AG04449 (cell line): ENCODE results near the gene FCAMR.

Experiments used
- CTCF ChIA-PET: fragments of 350-600 bp; formaldehyde crosslinking; extraction: SDS; loops from one replicate; lab custom pipeline; 2021; ENCODE audit warnings: antibody characterized with exemption; lab: Yijun Ruan, JAX
- POLR2A ChIA-PET: fragments of 400-600, 350-600 bp; formaldehyde crosslinking; extraction: SDS; loops from one replicate; lab custom pipeline; 2020; ENCODE audit warnings: antibody characterized with exemption, inconsistent platforms; lab: Yijun Ruan, JAX
- DNase-seq: peaks from one replicate; pipeline ENCODE4 v3.0.0-alpha.2; 2010; ENCODE audit warnings: low read depth, low spot score
- H3K4me3 ChIP-seq: 2 replicates; pipeline ENCODE4 v1.5.1; 2011; ENCODE audit warnings: low read depth, mild to moderate bottlenecking, control low read depth, low read length
- CTCF ChIP-seq: IDR thresholded peaks from one replicate; pipeline ENCODE4 v1.5.1; 2011; ENCODE audit warnings: mild to moderate bottlenecking, moderate library complexity, low read length, control low read depth, inconsistent platforms; ENCODE audit not compliant: insufficient read depth; ENCODE audit errors: missing control alignments

Gene FCAMR

GRCh38 chr1:206974140-206974539 is 3.9 kb upstream of the FCAMR start:
- no peak for DNase-seq
- ChIA-PET POLR2A (no interaction called here), CTCF (interaction anchor here (1.0 to 3.0 kb wide), 4 partner anchors 9 to 248 kb away, joined by 3 to 30 read pairs (median 6); no protein-coding TSS in a partner anchor)
- no peak for TF ChIP-seq CTCF
- H3K4me3 ChIP-seq = no peak overlapping the region

- no peak overlapping the region for H3K4me3 ChIP-seq
- TF ChIP-seq CTCF = no peak
- no peak for DNase-seq
- ChIA-PET POLR2A (no interaction called here), CTCF (interaction anchor here (1.0 to 3.0 kb wide), 9 partner anchors 10 to 246 kb away, joined by 3 to 30 read pairs (median 3); no protein-coding TSS in a partner anchor)
Measured at GRCh38 chr1:206972728-206973127, 2.5 kb upstream of the FCAMR start.

GRCh38 chr1:206971029-206971655 is 882 bp upstream of the FCAMR start:
- CTCF ChIA-PET = interaction anchor here (0.7 to 4.5 kb wide), 5 partner anchors 10 to 79 kb away, joined by 3 to 49 read pairs (median 4); no protein-coding TSS in a partner anchor
- POLR2A ChIA-PET = no interaction called here
- no peak overlapping the region for H3K4me3 ChIP-seq
- no peak for TF ChIP-seq CTCF
- DNase-seq = no peak

- CTCF ChIA-PET = interaction anchor here (4.5 kb wide), 1 partner anchor 12 kb away, joined by 49 read pairs; no protein-coding TSS in a partner anchor
- TF ChIP-seq CTCF = no peak
- no peak for DNase-seq
- H3K4me3 ChIP-seq = no peak overlapping the region
- POLR2A ChIA-PET = no interaction called here
Measured at GRCh38 chr1:206969090-206969489, 1.2 kb downstream of the FCAMR start.

GRCh38 chr1:206967096-206967849 is 3.0 kb downstream of the FCAMR start:
- POLR2A ChIA-PET = no interaction called here
- no peak for TF ChIP-seq CTCF
- no peak for DNase-seq
- CTCF ChIA-PET = interaction anchor here (1.3 to 4.5 kb wide), 2 partner anchors 9 to 14 kb away, joined by 3 to 49 read pairs; no protein-coding TSS in a partner anchor
- H3K4me3 ChIP-seq = no peak overlapping the region

- DNase-seq = no peak
- ChIA-PET CTCF (interaction anchor here (0.8 to 1.7 kb wide), 2 partner anchors 15 to 17 kb away, joined by 3 to 9 read pairs; no protein-coding TSS in a partner anchor), POLR2A (no interaction called here)
- H3K4me3 ChIP-seq = no peak overlapping the region
- no peak for TF ChIP-seq CTCF
Measured at GRCh38 chr1:206965781-206966180, 4.5 kb downstream of the FCAMR start.
